Measurements from ENCODE around the gene AACS.
"Not testable (repeated sequence)": the region's sequence is repeated elsewhere in the genome, so short reads cannot be mapped to it uniquely, and the experiment has no call there.

AACS gene, protein sequence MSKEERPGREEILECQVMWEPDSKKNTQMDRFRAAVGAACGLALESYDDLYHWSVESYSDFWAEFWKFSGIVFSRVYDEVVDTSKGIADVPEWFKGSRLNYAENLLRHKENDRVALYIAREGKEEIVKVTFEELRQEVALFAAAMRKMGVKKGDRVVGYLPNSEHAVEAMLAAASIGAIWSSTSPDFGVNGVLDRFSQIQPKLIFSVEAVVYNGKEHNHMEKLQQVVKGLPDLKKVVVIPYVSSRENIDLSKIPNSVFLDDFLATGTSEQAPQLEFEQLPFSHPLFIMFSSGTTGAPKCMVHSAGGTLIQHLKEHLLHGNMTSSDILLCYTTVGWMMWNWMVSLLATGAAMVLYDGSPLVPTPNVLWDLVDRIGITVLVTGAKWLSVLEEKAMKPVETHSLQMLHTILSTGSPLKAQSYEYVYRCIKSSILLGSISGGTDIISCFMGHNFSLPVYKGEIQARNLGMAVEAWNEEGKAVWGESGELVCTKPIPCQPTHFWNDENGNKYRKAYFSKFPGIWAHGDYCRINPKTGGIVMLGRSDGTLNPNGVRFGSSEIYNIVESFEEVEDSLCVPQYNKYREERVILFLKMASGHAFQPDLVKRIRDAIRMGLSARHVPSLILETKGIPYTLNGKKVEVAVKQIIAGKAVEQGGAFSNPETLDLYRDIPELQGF

DNA sequence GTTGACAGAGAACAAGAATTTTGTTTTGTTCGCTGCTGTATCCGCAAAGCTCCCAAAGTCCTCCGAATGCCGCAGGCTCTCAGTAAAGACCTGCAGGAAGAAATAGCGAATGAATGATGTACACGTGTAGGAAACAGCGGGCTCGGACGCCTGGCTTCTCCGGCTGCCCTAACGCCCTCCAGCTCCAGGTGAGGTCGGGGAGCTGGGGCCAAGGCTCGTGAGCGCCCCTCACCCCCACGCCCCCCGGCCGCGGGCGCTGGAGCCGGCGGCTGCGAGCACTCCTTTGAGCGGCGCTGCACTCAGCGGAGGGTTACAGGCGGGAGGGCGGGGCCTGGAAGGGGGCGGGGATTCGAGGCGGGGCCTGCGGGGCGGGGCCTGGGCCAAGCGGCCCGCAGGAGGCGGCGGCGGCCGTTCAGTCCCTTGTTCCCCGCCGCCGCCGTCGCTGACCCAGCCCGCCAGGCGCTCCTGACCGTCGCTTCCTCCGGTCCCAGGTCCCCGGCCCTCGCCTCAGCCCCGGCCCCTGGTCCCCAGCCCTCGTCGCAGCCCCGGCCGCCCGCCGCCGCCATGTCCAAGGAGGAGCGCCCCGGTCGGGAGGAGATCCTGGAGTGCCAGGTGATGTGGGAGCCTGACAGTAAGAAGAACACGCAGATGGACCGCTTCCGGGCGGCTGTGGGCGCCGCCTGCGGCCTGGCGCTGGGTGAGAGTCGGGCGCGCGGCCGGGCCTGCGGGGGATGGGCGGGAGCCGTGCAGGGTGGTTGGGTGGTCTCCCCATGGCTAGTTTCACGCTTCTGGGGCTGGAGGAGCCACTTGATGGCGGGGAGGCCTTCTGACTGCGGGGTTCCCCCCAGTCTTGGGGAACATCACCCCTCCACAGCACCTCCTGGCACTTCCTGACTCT, at the start of gene AACS:
AACS (plus strand) TSS at position 415 of the 898 bp plus-strand sequence; CDS start at position 565, 150 bp downstream.
- peak; percentile 47 for DNase-seq (ENCODE audit: low spot score)

DNA sequence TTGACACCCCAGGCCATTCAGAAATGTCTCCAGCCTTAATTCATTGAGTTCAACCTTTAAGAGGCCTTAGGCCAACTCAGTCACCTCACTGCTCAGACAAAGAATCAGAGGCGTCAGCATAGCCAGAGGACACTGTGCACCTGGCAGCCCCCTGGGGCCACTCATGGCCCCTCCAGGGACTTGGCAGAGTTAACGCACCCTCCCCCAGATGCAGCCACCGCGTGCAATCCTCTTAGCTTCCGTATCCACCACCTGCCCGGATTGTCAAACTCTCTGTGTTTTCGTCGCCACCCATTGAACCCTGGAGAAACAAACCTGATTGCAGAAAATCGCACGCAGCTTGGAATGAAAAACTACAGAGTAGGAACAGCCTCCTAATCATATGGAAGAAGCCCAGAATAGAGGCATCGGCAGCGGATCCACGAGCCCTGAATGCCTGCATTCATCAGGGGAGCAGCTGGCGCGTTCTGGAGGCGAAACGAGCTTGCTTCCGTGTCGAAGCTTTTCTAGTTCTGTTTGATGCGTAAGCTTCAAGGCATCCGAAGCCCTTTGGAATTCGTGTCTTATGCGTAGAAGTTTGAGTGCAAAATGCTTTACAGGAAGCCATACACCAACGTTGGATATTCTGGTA, 49.4 kb upstream of the AACS start:
- peak; percentile 84 for DNase-seq (ENCODE audit: low spot score)

DNA sequence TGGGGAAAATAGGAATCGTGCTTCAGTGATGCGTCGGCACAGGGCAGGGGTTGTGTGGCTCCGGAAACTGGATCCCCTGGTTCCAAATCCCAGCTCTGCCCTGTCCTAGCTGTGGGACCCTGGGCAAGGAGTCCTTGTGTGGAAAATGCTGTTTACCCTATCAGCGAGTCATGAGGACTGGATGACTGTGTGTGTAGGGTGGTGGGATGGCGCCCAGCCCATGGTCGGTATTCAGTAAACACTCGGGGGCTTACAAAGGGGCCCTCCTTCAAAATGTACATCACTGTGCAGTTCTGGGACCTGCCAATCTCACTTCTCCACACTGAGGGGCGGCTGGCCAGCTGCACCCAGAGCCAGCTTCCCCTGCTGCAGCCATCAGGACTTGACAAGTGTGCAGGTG, 47.4 kb upstream of the AACS start:
- no peak for DNase-seq (ENCODE audit: low spot score)

DNA sequence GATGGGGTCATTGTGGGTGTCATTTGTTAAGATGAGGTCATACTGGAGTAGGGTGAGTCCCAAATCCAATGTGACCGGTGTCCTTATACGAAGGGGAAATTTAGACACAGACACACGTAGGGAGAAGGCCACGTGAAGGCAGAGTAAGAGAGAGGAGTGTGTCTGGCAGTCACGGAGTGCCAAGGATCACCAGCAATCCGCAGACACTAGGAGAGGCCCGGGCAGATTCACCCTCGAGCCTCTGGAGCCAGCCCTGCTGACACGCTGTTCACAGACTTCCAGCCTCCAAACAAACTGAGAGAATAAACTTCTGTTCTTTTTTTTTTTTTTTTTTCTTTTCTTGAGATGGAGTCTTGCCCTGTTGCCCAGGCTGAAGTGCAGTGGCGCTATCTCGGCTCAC, 46.9 kb upstream of the AACS start:
- DNase-seq (ENCODE audit: low spot score) = no peak

DNA sequence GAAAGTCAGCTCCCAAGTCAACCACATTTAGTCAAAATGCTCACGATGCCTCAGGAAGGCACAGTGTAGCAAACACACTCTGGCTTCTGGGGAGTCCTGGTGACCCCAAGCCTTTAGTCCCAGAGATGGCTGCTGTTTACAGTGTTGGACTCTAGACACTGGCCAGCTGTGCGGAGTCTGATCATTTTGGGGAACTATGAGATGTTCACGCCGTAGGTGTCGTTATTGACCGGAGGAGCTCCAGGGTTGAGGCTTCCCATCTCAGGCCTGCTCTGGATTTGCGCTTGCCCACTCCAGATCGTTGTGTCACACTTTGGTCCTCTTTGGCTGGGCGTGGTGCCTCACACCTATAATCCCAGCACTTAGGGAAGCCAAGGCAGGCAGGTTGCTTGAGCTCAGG, 44.1 kb upstream of the AACS start:
- no peak for DNase-seq (ENCODE audit: low spot score)

DNA sequence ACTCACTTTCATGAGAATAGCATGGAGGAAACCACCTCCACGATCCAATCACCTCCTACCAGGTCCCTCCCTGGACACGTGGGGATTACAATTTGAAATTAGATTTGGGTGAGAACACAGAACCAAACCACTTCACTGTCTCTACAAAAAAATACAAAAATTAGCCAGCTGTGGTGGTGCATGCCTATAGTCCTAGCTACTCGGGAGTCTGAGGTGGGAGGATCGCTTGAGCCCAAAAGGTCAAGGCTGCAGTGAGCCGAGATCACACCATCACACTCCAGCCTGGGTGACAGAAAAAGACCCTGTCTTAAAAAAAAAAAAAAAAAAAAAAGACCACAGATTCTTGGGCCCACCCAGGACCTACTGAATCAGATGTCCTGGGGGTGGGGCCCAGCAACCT, 43.5 kb upstream of the AACS start:
- DNase-seq (ENCODE audit: low spot score) = no peak

DNA sequence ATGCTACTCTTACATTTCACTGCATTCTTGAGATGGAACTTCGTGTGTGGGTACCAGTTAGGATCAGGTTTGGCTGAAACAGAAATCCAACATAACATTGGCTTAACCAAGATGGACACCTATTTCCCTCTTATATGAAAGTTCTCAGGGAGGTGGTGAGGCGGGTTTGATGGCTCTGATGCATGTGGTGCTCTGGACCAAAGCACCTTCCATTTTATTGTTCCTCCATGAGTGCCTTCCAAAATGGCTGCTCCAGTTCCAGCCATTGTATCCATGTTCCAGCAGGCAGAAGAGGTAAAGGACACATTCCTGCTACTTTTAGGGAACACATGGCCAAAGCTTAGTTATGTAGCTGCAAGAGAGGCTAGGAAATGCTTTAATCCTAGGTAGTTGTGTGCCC, 42.2 kb upstream of the AACS start:
- DNase-seq (ENCODE audit: low spot score) = no peak

DNA sequence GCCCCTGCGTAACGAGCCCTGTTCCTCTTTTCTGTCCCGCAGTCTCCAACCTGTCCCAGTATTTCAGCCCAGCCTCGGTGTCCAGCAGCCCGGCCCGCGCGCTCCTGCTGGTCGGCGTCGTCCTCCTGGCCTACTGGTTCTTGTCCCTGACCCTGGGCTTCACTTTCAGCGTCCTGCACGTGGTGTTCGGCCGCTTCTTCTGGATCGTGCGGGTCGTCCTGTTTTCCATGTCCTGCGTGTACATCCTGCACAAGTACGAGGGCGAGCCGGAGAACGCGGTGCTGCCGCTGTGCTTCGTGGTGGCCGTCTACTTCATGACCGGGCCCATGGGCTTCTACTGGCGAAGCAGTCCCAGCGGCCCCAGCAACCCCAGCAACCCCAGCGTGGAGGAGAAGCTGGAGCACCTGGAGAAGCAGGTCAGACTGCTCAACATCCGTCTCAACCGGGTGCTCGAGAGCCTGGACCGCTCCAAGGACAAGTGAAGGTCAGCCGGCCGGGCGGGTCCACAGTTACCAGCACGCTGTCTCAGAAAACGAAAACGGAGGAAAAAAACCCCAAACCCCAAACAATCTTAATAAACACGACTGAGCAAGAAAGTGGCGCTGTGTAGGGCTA, 40.2 kb upstream of the AACS start:
- DNase-seq (ENCODE audit: low spot score) = no peak

DNA sequence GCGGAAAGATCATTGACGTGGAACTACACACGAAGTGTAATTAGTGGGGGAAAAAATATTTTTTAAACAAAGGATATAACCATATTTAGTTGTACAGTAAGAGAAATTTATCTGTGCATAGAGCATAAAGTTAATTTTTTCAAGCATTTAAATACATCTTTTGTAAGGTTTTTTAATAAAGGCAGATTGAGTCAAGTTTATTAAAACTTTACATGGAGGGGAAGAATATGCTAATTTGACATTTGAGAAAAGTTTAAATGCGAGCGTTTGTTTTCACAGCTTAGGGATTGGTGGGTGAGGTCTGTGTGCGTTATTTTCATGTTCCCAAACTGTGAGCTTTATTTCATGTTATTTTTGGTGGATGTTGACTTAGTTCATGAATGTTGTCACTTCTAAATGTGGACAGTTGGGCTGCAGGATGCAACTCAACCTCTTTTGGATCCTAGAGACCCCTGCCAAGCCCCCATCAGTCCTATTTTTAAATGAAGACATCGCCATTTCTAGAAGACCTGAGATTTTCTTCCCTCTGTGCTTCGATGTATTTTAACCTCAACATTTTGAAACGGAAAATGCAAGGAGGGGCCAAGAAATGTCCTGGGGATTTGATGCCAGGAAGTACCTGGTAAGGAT, 39.5 kb upstream of the AACS start:
- no peak for DNase-seq (ENCODE audit: low spot score)

DNA sequence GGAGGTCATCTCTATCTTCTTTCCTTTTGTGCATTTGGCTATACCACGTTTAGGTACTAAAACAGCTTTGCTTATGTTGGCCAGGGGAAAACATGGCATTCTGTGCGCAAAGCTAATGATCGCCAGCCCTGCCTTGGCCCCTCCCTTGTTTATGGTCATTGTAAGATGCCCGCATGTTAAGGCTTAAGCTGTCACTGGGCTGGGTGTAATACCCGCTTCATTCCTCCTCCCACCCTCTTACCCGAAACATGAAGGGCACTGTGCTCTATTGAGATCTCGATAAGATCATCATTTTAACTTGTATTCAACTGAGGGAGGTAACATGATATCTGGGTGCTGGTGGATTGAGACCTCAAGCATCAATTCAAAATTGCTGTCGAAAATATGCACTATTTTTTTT, 37.1 kb upstream of the AACS start:
- DNase-seq (ENCODE audit: low spot score) = no peak

DNA sequence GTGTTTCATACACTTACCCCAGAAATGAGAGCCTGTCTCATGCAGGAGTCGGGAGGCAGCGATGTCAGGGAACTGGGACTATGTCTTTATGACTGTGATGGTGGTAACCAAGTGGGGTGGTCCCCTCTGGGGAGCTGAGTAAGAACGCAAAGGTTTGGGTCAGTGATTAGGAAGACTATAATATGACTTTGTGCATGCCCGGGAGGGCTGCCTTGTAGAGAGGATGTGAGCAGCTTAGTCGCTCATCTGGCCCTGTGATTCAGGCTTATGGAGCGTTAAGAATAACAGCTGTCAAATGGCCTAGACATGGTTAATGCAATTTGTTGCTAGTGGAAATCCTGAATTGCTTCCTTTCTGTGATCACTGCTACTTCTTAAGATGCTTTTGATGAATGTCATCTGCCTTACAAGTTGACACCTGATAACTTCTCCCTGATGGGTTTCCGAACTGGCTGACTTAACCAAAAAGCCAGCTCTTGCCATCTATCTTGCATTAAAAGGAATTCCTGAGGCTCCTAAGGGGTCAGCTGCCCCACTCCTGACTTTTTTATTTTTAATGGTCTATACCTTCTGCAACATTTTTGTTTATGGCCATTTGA, 35.4 kb upstream of the AACS start:
- no peak for DNase-seq (ENCODE audit: low spot score)

DNA sequence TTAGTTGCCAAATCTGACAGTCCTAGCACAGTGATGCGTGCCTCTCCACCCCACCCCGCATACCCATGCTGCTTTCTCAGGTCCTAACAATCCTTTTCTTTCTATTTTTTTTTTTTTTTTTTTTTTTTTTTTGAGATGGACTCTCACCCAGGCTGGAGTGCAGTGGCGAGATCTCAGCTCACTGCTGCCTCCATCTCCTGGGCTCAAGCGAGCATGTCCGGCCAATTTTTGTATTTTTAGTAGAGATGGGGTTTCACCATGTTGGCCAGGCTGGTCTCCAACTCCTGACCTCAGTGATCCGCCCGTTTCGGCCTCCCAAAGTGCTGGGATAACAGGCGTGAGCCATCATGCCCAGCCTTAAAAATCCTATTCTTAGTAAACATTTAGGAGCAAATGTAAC, 33.8 kb upstream of the AACS start:
- DNase-seq (ENCODE audit: low spot score) = not testable (repeated sequence)

DNA sequence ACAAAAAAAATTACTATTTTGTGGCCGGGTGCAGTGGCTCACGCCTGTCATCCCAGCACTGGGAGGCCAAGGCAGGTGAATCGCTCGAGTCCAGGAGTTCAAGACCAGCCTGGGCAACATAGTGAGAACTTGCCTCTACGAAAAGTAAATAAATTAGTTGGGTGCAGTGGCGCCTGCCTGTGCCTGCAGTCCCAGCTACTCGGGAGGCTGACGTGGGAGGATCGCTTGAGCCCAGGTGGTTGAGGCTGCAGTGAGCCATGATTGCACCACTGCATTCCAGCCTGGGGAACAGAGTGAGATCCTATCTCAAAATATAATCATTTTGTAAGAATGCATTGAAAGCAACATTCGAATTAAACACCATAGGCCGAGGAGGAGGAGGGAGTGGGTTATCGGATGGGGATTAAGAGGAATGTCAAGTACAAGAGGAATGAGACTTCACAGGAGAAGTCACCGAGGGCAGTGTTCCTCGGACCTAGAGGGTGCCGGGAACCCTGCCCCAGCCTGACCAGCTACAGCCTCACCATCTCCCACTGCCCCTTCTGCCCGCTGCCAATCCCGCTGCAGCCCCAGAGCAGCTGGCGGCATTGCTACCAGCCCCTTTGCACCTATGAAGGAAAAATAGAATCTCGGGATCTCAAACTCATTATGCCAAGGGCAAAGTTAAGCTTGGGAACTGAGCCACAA, 32.6 kb upstream of the AACS start:
- DNase-seq (ENCODE audit: low spot score) = no peak

DNA sequence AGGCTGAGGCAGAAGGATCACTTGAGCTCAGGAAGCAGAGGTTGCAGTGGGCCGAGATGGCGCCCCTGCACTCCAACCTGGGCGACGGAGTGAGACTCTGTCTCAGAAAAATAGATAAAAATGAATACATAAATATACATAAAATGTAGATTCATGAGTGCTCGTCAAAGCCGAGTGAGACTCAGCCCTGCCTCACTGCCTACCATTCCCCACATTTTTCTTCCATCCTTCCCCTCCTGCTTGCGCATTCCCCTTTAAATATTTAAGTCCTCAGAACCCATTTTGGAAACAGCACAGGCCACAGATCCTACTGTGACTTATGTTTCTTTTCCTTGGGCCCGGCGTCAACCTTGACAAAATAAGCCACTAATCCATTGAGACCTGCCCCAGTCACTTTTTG, 31.9 kb upstream of the AACS start:
- DNase-seq (ENCODE audit: low spot score) = no peak

DNA sequence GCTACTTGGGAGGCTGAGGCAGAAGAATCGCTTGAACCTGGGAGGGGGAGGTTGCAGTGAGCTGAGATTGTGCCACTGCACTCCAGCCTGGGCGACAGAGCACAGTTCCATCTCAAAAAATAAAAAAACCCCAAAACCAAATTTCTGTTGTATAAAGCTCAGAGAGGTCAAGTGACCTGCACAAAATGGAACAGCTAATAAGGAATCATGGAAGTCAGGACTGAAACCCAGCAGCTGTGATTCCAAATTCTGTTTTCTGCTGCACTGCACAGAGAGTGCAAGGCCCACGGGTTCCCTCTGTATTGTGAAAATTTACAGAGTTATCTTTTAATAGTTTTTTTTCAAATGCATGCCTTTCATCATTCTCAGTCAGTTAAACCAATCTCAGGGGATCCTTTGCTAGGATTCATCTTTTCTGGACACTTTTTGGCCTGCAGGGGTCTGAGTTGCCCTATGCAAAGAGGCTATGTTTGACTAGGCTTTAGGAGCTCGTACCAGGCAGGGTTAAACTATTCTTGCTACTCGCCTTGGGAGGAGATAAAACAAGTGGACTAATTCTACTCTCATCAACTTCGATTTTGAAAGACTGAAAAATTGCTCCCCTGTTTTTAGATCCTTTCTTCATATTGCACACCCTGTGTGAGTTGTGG, 26.1 kb upstream of the AACS start:
- DNase-seq (ENCODE audit: low spot score) = no peak

DNA sequence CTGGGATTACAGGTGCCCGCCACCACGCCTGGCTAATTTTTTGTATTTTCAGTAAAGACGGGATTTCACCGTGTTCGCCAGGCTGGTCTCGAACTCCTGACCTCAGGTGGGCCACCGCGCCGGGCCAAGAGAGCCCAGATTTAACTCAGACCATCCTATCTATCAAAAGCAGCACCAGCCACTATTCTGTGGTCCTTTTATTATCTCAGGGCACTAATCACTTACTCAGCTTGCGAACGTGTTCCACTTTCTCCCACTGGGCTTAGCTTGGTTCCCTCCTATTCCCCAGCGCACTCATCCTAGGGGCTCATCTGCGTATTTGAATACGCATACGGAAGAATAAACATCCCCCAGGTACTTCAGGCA, 16.2 kb upstream of the AACS start:
- no peak for DNase-seq (ENCODE audit: low spot score)

DNA sequence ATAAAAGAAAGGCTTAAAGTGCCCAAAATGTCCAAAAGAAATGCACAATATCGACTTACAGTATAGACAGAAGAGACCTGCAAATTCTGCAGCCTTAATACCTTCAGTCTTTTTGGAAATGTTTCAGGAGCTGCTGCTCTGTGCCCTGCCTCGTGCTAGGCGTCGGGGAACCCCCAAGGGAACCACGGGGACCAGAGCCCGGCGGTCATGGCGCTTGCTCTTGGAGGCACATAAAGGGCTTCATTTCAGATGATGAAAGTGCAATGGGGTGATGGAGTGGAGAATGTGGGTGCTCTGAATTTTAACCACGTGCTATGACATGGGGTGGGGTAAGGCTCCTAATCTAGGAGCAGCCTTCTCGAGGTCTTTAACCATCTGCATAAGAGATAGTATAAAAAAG, 14.8 kb upstream of the AACS start:
- DNase-seq (ENCODE audit: low spot score) = no peak

DNA sequence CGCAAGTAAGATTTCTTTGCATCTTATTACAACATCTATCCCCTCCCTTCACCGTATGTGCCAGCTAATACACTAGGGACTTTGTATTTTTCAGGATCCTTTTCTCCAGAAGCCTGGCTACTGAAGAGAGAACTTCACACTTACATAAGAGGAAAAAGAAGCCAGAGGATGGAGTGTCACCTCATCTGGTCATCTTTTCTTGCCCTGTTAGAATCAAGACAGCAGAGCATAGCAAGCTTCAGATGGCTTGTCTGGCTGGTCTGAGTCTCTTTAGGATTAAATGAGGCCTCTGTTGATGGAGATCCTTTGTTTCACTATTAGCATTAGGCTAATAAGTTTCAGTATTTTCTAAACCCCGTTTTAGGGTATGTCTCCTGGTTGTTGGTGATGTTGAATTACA, 14.4 kb upstream of the AACS start:
- peak; percentile 58 for DNase-seq (ENCODE audit: low spot score)

DNA sequence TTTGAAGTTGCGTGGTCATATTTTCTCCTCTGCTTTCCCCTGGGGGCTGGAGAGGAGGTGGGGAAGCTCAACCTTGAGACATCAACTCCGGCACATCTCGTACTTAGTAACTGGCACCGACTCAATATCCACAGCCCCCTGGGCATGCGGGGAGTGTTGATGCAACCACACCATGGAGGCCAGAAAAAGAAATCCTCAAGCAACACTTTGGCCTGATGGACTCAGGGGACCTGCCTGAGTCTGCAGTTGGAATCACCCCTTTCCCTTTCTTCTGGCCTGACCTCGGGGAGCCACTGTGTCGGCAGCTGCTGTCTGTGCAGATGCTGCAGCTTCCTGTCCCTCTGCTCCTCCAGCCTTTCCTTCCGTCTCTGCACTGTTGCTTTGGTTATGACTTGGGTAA, 11.4 kb upstream of the AACS start:
- no peak for DNase-seq (ENCODE audit: low spot score)

DNA sequence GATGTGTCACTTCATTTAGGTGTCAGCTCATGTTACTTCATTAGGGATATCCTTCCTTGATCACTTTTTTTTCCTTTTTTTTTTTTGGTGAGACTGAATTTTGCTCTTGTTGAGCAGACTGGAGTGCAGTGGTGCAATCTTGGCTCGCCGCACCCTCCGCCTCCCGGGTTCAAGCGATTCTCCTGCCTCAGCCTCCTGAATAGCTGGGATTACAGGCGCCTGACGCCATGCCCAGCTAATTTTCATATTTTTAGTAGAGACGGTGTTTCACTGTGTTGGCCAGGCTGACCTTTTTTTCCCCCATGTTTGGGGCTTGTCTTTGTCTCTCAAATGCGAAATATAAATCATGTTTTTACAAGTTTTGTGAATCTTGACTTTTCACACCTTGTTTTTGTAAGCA, 9.6 kb upstream of the AACS start:
- DNase-seq (ENCODE audit: low spot score) = no peak

Data from pons (tissue), 1 donor.